HL-60 (cell line): ENCODE data around the gene IQSEC3.

Experiments
- GABPA ChIP-seq: IDR thresholded peaks from 2 replicates; pipeline ENCODE4 v1.6.1; 2012; ENCODE audit warnings: low read depth
- POLR2AphosphoS5 ChIP-seq: IDR thresholded peaks from 2 replicates; pipeline ENCODE4 v1.6.1; 2012; ENCODE audit warnings: low read depth
- SPI1 ChIP-seq: IDR thresholded peaks from 2 replicates; pipeline ENCODE4 v1.6.1; 2012; ENCODE audit warnings: low read depth, mild to moderate bottlenecking, borderline replicate concordance
- TF ChIP-seq, protein P1 (sequence below): IDR thresholded peaks from one replicate; pipeline ENCODE4 v1.5.1; 2011; ENCODE audit warnings: low read length, control low read depth, inconsistent platforms; ENCODE audit not compliant: insufficient read depth
- TF ChIP-seq, protein P2 (sequence below): IDR thresholded peaks from 2 replicates; pipeline ENCODE4 v1.6.1; 2012; ENCODE audit warnings: low read depth; ENCODE audit not compliant: insufficient replicate concordance

DNA sequence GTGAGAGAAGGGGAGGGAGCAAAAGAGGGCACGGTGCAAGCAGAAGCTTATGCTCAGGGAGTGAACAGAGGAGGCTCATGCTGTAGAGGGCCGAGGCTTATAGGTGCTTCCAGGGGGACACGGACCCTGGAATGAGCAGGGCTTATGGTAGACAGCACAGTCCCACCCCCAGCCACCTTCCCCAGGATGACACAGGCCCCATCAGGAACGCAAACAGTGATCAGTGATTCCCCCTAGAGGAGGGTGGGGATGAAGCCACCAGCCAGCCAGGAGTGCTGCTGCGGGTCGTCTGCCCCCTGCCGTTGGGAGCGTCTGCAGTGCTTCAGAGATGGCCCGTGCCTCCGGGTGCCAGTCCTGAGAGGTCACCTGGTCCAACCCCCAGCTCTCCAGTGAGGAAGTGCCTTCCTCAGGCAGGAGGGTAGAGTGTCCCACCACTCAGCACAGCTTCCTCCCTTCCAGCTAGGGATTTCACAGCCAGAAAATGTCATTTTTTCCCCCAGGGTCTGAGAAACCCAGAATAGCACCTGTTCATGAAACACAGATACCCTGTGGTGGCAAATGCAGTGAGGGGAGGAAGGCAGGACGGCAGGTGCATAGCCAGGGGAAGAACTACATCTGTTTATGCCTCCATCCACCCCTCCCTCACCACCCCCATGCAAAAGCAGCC, 86.6 kb downstream of the IQSEC3 start:
- TF ChIP-seq, protein P1, sequence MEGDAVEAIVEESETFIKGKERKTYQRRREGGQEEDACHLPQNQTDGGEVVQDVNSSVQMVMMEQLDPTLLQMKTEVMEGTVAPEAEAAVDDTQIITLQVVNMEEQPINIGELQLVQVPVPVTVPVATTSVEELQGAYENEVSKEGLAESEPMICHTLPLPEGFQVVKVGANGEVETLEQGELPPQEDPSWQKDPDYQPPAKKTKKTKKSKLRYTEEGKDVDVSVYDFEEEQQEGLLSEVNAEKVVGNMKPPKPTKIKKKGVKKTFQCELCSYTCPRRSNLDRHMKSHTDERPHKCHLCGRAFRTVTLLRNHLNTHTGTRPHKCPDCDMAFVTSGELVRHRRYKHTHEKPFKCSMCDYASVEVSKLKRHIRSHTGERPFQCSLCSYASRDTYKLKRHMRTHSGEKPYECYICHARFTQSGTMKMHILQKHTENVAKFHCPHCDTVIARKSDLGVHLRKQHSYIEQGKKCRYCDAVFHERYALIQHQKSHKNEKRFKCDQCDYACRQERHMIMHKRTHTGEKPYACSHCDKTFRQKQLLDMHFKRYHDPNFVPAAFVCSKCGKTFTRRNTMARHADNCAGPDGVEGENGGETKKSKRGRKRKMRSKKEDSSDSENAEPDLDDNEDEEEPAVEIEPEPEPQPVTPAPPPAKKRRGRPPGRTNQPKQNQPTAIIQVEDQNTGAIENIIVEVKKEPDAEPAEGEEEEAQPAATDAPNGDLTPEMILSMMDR = peak; percentile 73
- no peak for TF ChIP-seq GABPA
- peak; percentile 65; the same call in 1 of the 2 replicates for TF ChIP-seq SPI1
- TF ChIP-seq, protein P2, sequence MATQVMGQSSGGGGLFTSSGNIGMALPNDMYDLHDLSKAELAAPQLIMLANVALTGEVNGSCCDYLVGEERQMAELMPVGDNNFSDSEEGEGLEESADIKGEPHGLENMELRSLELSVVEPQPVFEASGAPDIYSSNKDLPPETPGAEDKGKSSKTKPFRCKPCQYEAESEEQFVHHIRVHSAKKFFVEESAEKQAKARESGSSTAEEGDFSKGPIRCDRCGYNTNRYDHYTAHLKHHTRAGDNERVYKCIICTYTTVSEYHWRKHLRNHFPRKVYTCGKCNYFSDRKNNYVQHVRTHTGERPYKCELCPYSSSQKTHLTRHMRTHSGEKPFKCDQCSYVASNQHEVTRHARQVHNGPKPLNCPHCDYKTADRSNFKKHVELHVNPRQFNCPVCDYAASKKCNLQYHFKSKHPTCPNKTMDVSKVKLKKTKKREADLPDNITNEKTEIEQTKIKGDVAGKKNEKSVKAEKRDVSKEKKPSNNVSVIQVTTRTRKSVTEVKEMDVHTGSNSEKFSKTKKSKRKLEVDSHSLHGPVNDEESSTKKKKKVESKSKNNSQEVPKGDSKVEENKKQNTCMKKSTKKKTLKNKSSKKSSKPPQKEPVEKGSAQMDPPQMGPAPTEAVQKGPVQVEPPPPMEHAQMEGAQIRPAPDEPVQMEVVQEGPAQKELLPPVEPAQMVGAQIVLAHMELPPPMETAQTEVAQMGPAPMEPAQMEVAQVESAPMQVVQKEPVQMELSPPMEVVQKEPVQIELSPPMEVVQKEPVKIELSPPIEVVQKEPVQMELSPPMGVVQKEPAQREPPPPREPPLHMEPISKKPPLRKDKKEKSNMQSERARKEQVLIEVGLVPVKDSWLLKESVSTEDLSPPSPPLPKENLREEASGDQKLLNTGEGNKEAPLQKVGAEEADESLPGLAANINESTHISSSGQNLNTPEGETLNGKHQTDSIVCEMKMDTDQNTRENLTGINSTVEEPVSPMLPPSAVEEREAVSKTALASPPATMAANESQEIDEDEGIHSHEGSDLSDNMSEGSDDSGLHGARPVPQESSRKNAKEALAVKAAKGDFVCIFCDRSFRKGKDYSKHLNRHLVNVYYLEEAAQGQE = no peak
- TF ChIP-seq POLR2AphosphoS5 = no peak
